OCI-LY3 (cell line): ENCODE measurements around the gene ATP11B.

Source experiments
- H2AFZ ChIP-seq: fragments of 200-600, 300-600 bp; shearing (Covaris generic); 2 replicates; pipeline ENCODE4 v1.6.0; 2014; ENCODE audit warnings: antibody characterized with exemption, low read depth, low read length
- H3K27ac ChIP-seq: fragments of 200-600, 300-600 bp; sonication (generic); 2 replicates; pipeline ENCODE4 v1.5.1; 2014; ENCODE audit warnings: mild to moderate bottlenecking, low read length, moderate library complexity, mixed read lengths
- H3K27me3 ChIP-seq: fragments of 200-600, 300-600 bp; sonication (generic); 2 replicates; pipeline ENCODE4 v1.6.1; 2014; ENCODE audit warnings: low read depth, low read length, mixed read lengths
- H3K36me3 ChIP-seq: fragments of 200-600, 300-600 bp; sonication (generic); replicated peaks from 2 replicates; pipeline ENCODE3; 2014; ENCODE audit warnings: low read depth, low read length, mixed read lengths
- H3K4me1 ChIP-seq: fragments of 300-600, 200-600 bp; sonication (generic); 2 replicates; pipeline ENCODE4 v1.6.1; 2014; ENCODE audit warnings: low read length, mixed read lengths
- H3K4me2 ChIP-seq: fragments of 200-600, 300-600 bp; sonication (generic); 2 replicates; pipeline ENCODE4 v1.6.1; 2014; ENCODE audit warnings: low read length, mixed read lengths
- H3K4me3 ChIP-seq: fragments of 300-600, 200-600 bp; sonication (generic); 2 replicates; pipeline ENCODE4 v1.5.1; 2014; ENCODE audit warnings: antibody characterized with exemption, mild to moderate bottlenecking, low read length, moderate library complexity
- H3K79me2 ChIP-seq: fragments of 300-600, 200-600 bp; shearing (Covaris generic); 2 replicates; pipeline ENCODE4 v1.6.1; 2014; ENCODE audit warnings: mild to moderate bottlenecking, low read length, mixed read lengths
- H3K9ac ChIP-seq: fragments of 300-600, 200-600 bp; shearing (Covaris generic); 2 replicates; pipeline ENCODE4 v1.6.0; 2014; ENCODE audit warnings: mild to moderate bottlenecking, low read length, moderate library complexity
- H3K9me3 ChIP-seq: fragments of 200-600, 300-600 bp; shearing (Covaris generic); 2 replicates; pipeline ENCODE4 v1.6.1; 2014; ENCODE audit warnings: low read length, mixed read lengths; ENCODE audit not compliant: insufficient read depth
- H4K20me1 ChIP-seq: fragments of 200-600, 300-600 bp; sonication (generic); 2 replicates; pipeline ENCODE4 v1.6.1; 2016; ENCODE audit warnings: low read length, mixed read lengths; ENCODE audit not compliant: insufficient read depth
- CTCF ChIP-seq: fragments of 200-600, 300-600 bp; sonication (generic); IDR thresholded peaks from 2 replicates; pipeline ENCODE4 v1.5.1; 2014; ENCODE audit warnings: antibody characterized with exemption, low read length, low read depth
- EZH2phosphoT487 ChIP-seq: fragments of 200-600 bp; shearing (Covaris generic); IDR thresholded peaks from 2 replicates; pipeline ENCODE4 v1.6.1; 2018; ENCODE audit warnings: antibody characterized with exemption, mixed run types, low read depth

ATP11B gene

GRCh38 chr3:182808041-182808770 lies 14.9 kb downstream of the ATP11B start:
- Histone ChIP-seq H4K20me1 (peaks cover 59% of the 10 kb centered on the region), H3K4me3 (no peak overlapping the region), H3K4me2 (no peak overlapping the region), H3K27ac (no peak overlapping the region), H3K36me3 (peaks cover 3% of the 10 kb centered on the region), H3K79me2 (peaks cover 79% of the 10 kb centered on the region), H3K4me1 (no peaks in the 10 kb centered on the region), H3K27me3 (no peaks in the 10 kb centered on the region), H3K9ac (no peak overlapping the region), H2AFZ (no peak overlapping the region), H3K9me3 (no peaks in the 10 kb centered on the region)
- TF ChIP-seq EZH2phosphoT487 (no peak), CTCF (no peak)

- TF ChIP-seq EZH2phosphoT487: no peak
- TF ChIP-seq CTCF: no peak
- H3K79me2 ChIP-seq: peaks cover 79% of the 10 kb centered on the region
These were observed 16.2 kb downstream of the ATP11B start for GRCh38 chr3:182809531-182809930.

GRCh38 chr3:182810574-182811268 lies 17.4 kb downstream of the ATP11B start:
- Histone ChIP-seq H3K4me3 (no peak overlapping the region), H3K79me2 (peaks cover 74% of the 10 kb centered on the region), H3K9me3 (no peaks in the 10 kb centered on the region), H4K20me1 (peaks cover 52% of the 10 kb centered on the region), H3K4me2 (no peak overlapping the region), H3K4me1 (no peaks in the 10 kb centered on the region), H3K36me3 (no peaks in the 10 kb centered on the region), H3K9ac (no peak overlapping the region), H3K27ac (no peak overlapping the region), H2AFZ (no peak overlapping the region), H3K27me3 (no peaks in the 10 kb centered on the region)
- TF ChIP-seq EZH2phosphoT487 (no peak), CTCF (no peak)

More at GRCh38 chr3:182809531-182809930, 16.2 kb downstream of the ATP11B start:
- Histone ChIP-seq H3K4me3 (no peak overlapping the region), H3K27ac (no peak overlapping the region), H3K4me2 (no peak overlapping the region), H3K36me3 (peaks cover 3% of the 10 kb centered on the region), H3K9ac (no peak overlapping the region), H2AFZ (no peak overlapping the region), H4K20me1 (peaks cover 53% of the 10 kb centered on the region), H3K27me3 (no peaks in the 10 kb centered on the region), H3K9me3 (no peaks in the 10 kb centered on the region), H3K4me1 (no peaks in the 10 kb centered on the region)

DNA sequence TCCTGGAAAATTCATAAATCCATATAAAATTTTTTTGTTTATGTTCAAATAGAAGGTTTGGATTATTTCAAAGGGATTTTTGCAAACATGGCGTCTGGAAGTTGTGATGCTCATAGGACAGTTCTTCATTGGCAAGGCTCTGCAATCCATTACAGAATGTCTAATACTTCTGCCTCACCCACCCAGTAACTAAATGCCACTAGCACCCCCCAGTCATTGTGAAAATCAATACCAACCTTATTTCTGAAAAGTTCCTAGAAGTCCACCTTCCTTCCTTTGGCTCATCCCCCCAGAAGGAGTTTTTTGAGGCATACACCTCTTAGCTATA lies 17.9 kb downstream of the ATP11B start:
- Histone ChIP-seq H3K9me3 (no peaks in the 10 kb centered on the region), H2AFZ (no peak overlapping the region), H3K79me2 (peaks cover 69% of the 10 kb centered on the region), H3K4me3 (no peak overlapping the region), H4K20me1 (peaks cover 54% of the 10 kb centered on the region), H3K27ac (no peak overlapping the region), H3K4me2 (no peak overlapping the region), H3K27me3 (no peaks in the 10 kb centered on the region), H3K4me1 (no peaks in the 10 kb centered on the region), H3K9ac (no peak overlapping the region), H3K36me3 (no peaks in the 10 kb centered on the region)
- TF ChIP-seq EZH2phosphoT487 (no peak), CTCF (no peak)
